A673 (cell line): ENCODE measurements around the gene IDNK. TPM values are rescaled to one million over a fixed set of nuclear protein-coding genes. Genes with fewer than 3 reads are reported as not detected.

ENCODE experiments used
- BruUV-seq: library from RNA; stranded (reverse); fragments of 400-500 nt; replicated peaks from 2 replicates; lab custom pipeline; 2021; lab: Mats Ljungman, UMichigan
- CTCF ChIA-PET: fragments of 300-600 bp; sonication (Branson Sonifier 250); formaldehyde crosslinking; loops from one replicate; lab custom pipeline; 2022; ENCODE audit warnings: antibody characterized with exemption; lab: Charles Lee
- POLR2A ChIA-PET: fragments of 300-600 bp; sonication (Branson Sonifier 250); formaldehyde crosslinking; loops from one replicate; lab custom pipeline; 2022; ENCODE audit warnings: antibody characterized with exemption; ENCODE audit not compliant: low non-redundant PET; lab: Charles Lee
- DNase-seq: peaks from one replicate; pipeline ENCODE4 v3.0.0-alpha.2; 2015; ENCODE audit warnings: low spot score
- H3K27ac ChIP-seq: fragments of 200-600 bp; sonication (generic); 2 replicates; pipeline ENCODE4 v1.5.1; 2016; ENCODE audit warnings: mixed run types, low read depth, mild to moderate bottlenecking, mixed read lengths, antibody characterized with exemption, low read length; ENCODE audit not compliant: poor library complexity, severe bottlenecking
- H3K27me3 ChIP-seq: fragments of 200-600 bp; sonication (generic); replicated peaks from 2 replicates; pipeline ENCODE4 v1.6.1; 2017; ENCODE audit warnings: mixed run types, low read depth, mild to moderate bottlenecking, mixed read lengths, antibody characterized with exemption, low read length; ENCODE audit not compliant: insufficient read depth, poor library complexity
- H3K36me3 ChIP-seq: fragments of 200-600 bp; sonication (generic); 2 replicates; pipeline ENCODE4 v1.6.1; 2016; ENCODE audit warnings: mixed run types, mild to moderate bottlenecking, mixed read lengths, antibody characterized with exemption, low read length; ENCODE audit not compliant: insufficient read depth, poor library complexity, severe bottlenecking
- H3K4me1 ChIP-seq: fragments of 200-600 bp; sonication (generic); 2 replicates; pipeline ENCODE4 v1.6.1; 2017; ENCODE audit warnings: mixed run types, mild to moderate bottlenecking, mixed read lengths, antibody characterized with exemption, low read length; ENCODE audit not compliant: insufficient read depth, poor library complexity, severe bottlenecking
- H3K4me3 ChIP-seq: fragments of 200-600 bp; sonication (generic); 2 replicates; pipeline ENCODE4 v1.5.1; 2016; ENCODE audit warnings: low read depth, mixed run types, mild to moderate bottlenecking, mixed read lengths, low read length; ENCODE audit not compliant: poor library complexity, severe bottlenecking
- H3K9me3 ChIP-seq: fragments of 200-600 bp; sonication (generic); 2 replicates; pipeline ENCODE4 v1.6.1; 2016; ENCODE audit warnings: mixed run types, low read depth, mild to moderate bottlenecking, mixed read lengths, antibody characterized with exemption, low read length; ENCODE audit not compliant: poor library complexity, severe bottlenecking
- EZH2 ChIP-seq: fragments of 200-600 bp; sonication (generic); IDR thresholded peaks from 2 replicates; pipeline ENCODE4 v1.6.1; 2017; ENCODE audit warnings: borderline replicate concordance, low read depth, mild to moderate bottlenecking, mixed read lengths, antibody characterized with exemption, low read length; ENCODE audit not compliant: poor library complexity, severe bottlenecking
- intact Hi-C: fragments of 100-400 bp; cut with micrococcal nuclease; formaldehyde crosslinking; loops from one replicate; pipeline ENCODE4 v1.10.0; 2022; ENCODE audit not compliant: unreplicated experiment
- total RNA-seq: library from RNA; stranded (reverse); gene quantifications from 2 replicates; pipeline ENCODE4 v1.2.3, GENCODE V29; 2021
- TF ChIP-seq, protein P1 (sequence below): fragments of 300-800, 200-600 bp; sonication (generic); conservative IDR thresholded peaks from 2 replicates; pipeline ENCODE4 v1.5.1; 2017; ENCODE audit warnings: low read depth, mild to moderate bottlenecking, antibody characterized with exemption, low read length, moderate library complexity, mixed read lengths

IDNK gene
- total RNA-seq, 1 experiment from 2014 or later, result 1.6 TPM

DNA sequence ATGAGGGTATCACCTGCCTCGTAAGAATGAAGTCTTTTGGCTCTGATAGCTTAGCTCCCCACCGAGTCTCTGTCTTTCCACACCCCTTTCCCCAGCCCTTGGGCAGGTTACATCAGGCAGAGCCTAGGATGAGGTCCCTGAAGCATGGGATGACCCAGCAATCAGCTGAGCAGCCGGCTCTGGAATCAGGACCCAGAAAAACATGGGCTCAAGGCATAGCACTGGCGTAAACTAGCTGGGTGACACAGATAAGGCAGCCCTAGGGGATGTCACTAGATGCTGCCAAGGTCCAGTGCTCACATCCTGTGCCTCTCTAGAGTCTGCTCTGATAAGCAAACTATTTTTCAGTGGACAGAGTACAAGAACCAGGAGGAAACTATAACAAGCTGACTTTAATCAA lies 26.6 kb downstream of the IDNK start:
- intact Hi-C loops, result no loop called here

DNA sequence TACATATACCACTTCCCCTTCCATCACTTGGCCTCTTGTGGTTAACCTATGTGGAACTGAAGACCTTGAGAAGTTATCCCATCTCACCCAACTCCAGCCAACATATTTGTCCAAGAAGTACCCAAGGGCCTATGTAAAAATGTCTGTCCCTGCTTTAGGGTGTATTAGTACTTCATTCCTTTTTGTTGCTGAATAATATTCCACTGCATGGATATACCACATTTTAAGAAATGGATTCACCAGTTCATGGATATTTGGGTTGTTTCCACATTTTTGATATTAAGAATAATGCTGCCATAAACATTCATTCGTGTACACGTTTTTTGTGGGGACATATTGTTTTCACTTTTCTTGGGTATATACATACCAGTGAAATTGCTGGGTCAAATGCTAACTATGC lies 28.6 kb downstream of the IDNK start:
- Histone ChIP-seq H3K27me3 (no peaks in the 10 kb centered on the region), H3K27ac (no peak overlapping the region), H3K9me3 (no peaks in the 10 kb centered on the region), H3K36me3 (peaks cover 36% of the 10 kb centered on the region), H3K4me3 (no peak overlapping the region), H3K4me1 (peaks cover 37% of the 10 kb centered on the region)
- no peak for DNase-seq
- intact Hi-C loops, result no loop called here
- TSS peak; percentile 6 for BruUV-seq
- TF ChIP-seq, protein P1, sequence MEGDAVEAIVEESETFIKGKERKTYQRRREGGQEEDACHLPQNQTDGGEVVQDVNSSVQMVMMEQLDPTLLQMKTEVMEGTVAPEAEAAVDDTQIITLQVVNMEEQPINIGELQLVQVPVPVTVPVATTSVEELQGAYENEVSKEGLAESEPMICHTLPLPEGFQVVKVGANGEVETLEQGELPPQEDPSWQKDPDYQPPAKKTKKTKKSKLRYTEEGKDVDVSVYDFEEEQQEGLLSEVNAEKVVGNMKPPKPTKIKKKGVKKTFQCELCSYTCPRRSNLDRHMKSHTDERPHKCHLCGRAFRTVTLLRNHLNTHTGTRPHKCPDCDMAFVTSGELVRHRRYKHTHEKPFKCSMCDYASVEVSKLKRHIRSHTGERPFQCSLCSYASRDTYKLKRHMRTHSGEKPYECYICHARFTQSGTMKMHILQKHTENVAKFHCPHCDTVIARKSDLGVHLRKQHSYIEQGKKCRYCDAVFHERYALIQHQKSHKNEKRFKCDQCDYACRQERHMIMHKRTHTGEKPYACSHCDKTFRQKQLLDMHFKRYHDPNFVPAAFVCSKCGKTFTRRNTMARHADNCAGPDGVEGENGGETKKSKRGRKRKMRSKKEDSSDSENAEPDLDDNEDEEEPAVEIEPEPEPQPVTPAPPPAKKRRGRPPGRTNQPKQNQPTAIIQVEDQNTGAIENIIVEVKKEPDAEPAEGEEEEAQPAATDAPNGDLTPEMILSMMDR, result no peak
- TF ChIP-seq EZH2, result no peak
- ChIA-PET POLR2A (no interaction called here), CTCF (no interaction called here)

More for the DNA sequence above, 26.6 kb downstream of the IDNK start:
- H3K36me3 ChIP-seq, result peaks cover 21% of the 10 kb centered on the region
- H3K27ac ChIP-seq, result peak overlapping the region; percentile 70
- ChIA-PET POLR2A (no interaction called here), CTCF (interaction anchor here (0.6 to 0.8 kb wide), 3 partner anchors 20 to 105 kb away, joined by 3 to 5 read pairs (median 3); no protein-coding TSS in a partner anchor)
- BruUV-seq, result no TSS peak
- no peak for DNase-seq
- H3K9me3 ChIP-seq, result no peaks in the 10 kb centered on the region
- peaks cover 46% of the 10 kb centered on the region for H3K4me1 ChIP-seq
- H3K4me3 ChIP-seq, result no peak overlapping the region
- H3K27me3 ChIP-seq, result no peaks in the 10 kb centered on the region
- TF ChIP-seq, protein P1, result no peak
- no peak for TF ChIP-seq EZH2

DNA sequence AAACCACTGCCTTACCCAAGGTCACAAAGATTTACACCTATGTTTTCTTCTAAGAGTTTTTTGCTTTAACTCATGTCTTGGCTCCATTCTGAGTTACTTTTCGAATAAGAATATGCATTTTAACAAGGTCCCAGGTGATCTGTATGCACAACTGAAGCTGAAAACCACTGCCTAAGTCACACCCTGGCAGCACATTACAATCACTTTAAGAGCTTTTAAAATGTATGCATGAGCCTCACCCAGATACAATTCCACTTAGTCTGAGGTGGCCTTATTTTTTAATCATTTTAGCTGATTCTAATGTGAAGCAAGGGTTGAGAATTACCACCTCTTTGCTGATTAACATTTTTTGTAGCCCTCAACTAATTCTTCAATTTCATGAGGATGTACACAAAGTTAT lies 29.5 kb downstream of the IDNK start:
- Histone ChIP-seq H3K27me3 (no peaks in the 10 kb centered on the region), H3K4me1 (peaks cover 29% of the 10 kb centered on the region), H3K27ac (no peak overlapping the region), H3K36me3 (peaks cover 41% of the 10 kb centered on the region), H3K4me3 (no peak overlapping the region), H3K9me3 (no peaks in the 10 kb centered on the region)
- TF ChIP-seq EZH2, result no peak
- TF ChIP-seq, protein P1, result no peak
- BruUV-seq, result no TSS peak
- DNase-seq, result no peak
- POLR2A ChIA-PET, result no interaction called here
- intact Hi-C loops, result no loop called here
- CTCF ChIA-PET, result no interaction called here
